T follicular helper cell (primary cell): ENCODE data around the gene CELSR1.

Experiments used
- DNase-seq: peaks from one replicate; pipeline ENCODE4 v3.0.0-alpha.2; 2020; ENCODE audit warnings: low read depth

The CELSR1 gene

GRCh38 chr22:46576556-46577367, 39.3 kb upstream of the CELSR1 start:
- DNase-seq = peak; percentile 43

GRCh38 chr22:46575911-46576555, 38.6 kb upstream of the CELSR1 start:
- no peak for DNase-seq

- DNase-seq = no peak
Observed at GRCh38 chr22:46574993-46575910, 37.8 kb upstream of the CELSR1 start.

- DNase-seq = no peak
Observed at GRCh38 chr22:46574438-46574992, 37.1 kb upstream of the CELSR1 start.

- DNase-seq = no peak
Observed at GRCh38 chr22:46573781-46574437, 36.5 kb upstream of the CELSR1 start.

GRCh38 chr22:46572911-46573780, 35.7 kb upstream of the CELSR1 start:
- DNase-seq = no peak

- no peak for DNase-seq
Observed at GRCh38 chr22:46571642-46572250, 34.3 kb upstream of the CELSR1 start.

GRCh38 chr22:46569848-46570695, 32.7 kb upstream of the CELSR1 start:
- DNase-seq = no peak

- no peak for DNase-seq
Observed at GRCh38 chr22:46569055-46569847, 31.8 kb upstream of the CELSR1 start.

- no peak for DNase-seq
Observed at GRCh38 chr22:46568102-46568809, 30.8 kb upstream of the CELSR1 start.

GRCh38 chr22:46567471-46567870, 30.1 kb upstream of the CELSR1 start:
- DNase-seq = no peak

- DNase-seq = no peak
Observed at GRCh38 chr22:46564084-46564714, 26.8 kb upstream of the CELSR1 start.

GRCh38 chr22:46563381-46564083, 26.1 kb upstream of the CELSR1 start:
- DNase-seq = peak; percentile 63

GRCh38 chr22:46561435-46561905, 24.1 kb upstream of the CELSR1 start:
- DNase-seq = no peak

- no peak for DNase-seq
Observed at GRCh38 chr22:46560696-46561295, 23.4 kb upstream of the CELSR1 start.
